Left hindlimb (tissue), 1 donor: ENCODE data around the gene GPM6B.

ENCODE experiments used
- DNase-seq: peaks from one replicate; pipeline ENCODE4 v3.0.0-alpha.2; 2018

Gene GPM6B, protein sequence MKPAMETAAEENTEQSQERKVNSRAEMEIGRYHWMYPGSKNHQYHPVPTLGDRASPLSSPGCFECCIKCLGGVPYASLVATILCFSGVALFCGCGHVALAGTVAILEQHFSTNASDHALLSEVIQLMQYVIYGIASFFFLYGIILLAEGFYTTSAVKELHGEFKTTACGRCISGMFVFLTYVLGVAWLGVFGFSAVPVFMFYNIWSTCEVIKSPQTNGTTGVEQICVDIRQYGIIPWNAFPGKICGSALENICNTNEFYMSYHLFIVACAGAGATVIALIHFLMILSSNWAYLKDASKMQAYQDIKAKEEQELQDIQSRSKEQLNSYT

GRCh38 chrX:13816643-13817627 lies at the start of gene GPM6B:
TSS of gene GPM6B (minus strand) at chrX:13817093. CDS start at chrX:13816904, 189 bp downstream.
- no peak for DNase-seq

GRCh38 chrX:13864264-13864663 lies 47.4 kb upstream of the GPM6B start:
- DNase-seq: no peak

GRCh38 chrX:13863324-13863723 lies 46.4 kb upstream of the GPM6B start:
- no peak for DNase-seq

DNA sequence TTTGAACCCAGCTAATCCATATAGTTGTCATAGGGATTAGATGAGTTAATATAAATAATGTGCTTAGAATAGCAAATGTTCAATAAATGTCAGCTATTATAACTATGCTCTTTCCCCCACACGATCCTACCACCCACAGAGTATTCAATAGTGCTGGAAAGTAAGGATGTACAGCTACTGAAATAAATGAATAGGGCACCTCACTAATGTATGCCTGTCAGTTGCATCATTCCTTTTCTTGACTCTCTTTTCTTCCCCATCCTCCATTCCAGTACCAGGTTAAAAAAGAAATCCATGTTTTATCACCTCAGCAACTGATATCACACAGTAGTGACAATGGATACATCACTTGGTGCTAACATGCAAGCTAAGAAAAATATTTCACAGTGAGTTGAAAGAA lies 42.8 kb upstream of the GPM6B start:
- DNase-seq: no peak

- no peak for DNase-seq
Observed at GRCh38 chrX:13857804-13858203, 40.9 kb upstream of the GPM6B start.

- no peak for DNase-seq
Observed at GRCh38 chrX:13855689-13856450, 39.0 kb upstream of the GPM6B start.

DNA sequence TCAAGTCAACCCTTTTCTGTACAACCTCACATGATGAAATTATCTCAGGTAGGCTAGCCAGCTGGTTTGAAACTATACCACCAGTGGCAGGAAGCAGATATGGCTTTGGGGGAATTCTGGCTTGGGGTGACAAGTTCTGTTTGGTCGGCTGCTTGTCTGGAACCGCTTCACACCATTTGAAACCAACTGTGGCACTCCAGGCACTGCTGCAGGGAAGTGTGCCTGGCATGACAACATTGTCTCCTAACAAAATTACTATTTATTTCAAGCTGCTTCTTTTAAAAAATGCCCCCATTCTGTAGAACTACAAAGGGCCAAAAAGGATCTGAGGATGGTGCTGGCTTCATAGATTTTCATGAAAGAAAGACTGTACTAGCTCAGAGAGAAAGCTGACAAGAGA lies 37.1 kb upstream of the GPM6B start:
- no peak for DNase-seq

- no peak for DNase-seq
Observed at GRCh38 chrX:13852001-13852695, 35.3 kb upstream of the GPM6B start.

DNA sequence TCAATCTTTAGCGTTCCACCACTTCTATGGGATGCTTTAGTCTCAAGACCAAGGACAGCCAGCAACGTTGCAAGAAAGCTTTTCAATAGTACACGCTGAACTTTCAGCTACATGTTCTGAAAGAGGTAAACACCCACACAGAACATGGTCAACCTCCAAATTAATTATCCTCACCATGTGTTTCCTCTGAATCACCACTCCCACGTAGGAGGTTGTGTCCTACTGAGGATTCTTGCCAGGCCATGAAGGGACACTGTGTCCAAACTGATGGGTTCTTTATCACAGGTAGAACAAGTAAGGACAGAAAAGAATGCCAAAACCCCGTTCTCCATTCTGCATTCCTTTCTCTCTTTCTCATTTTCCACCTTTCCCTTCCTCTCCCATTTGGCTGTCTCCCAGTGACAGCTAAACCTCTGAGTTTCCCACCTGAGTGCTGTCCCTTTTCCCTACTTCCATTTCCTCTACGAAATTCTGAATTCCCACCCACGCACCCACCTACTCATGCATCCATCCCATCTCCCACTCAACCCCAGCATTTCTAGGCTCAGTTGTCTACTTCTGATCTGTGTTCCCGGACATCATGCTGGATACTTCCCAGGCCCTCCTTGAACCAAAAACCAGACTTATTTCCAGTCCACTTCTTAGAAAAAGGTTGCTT lies 29.0 kb upstream of the GPM6B start:
- DNase-seq: no peak

DNA sequence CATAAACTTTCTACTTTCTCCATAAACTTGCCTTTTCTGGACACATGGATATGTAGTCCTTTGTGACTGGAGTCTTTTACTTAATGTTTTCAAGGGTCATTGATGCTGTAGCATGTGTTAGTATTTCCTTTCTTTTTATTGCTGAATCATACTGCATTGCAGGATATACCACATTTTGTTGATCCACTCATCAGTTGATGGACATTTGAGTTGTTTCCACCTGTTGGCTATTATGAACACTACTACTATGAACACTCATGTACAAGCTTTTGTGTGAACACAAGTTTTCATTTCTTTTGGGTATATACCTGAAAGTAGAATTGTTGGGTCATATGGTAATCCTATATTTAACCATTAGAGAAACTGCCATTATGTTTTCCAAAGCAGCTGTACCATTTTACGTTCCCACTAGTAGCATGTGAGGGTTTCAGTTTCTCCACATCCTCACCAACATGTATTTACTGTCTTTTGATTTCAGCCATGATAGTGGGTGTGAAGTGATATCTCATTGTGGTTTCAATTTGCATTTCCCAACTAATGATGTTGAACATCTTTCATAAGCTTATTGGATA lies 26.3 kb upstream of the GPM6B start:
- DNase-seq: no peak

DNA sequence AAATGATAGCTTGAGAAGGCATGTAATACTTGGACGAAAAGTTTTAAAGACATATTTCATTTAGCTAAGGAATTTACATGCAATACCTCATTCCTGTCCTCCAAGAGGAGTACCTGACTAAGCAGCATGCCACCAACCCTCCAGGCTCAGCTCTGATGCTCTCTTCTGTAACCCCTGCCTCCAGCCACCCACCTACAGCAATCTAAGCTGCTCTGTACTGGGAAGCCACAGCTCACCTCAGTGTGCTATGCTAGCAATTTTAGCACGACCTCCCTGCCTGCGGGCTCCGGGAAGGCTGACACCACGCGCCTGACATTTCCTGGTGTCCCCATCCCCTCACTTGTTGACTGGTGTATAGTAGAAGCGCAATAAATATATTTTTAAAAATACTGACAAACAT lies 23.2 kb upstream of the GPM6B start:
- DNase-seq: no peak

DNA sequence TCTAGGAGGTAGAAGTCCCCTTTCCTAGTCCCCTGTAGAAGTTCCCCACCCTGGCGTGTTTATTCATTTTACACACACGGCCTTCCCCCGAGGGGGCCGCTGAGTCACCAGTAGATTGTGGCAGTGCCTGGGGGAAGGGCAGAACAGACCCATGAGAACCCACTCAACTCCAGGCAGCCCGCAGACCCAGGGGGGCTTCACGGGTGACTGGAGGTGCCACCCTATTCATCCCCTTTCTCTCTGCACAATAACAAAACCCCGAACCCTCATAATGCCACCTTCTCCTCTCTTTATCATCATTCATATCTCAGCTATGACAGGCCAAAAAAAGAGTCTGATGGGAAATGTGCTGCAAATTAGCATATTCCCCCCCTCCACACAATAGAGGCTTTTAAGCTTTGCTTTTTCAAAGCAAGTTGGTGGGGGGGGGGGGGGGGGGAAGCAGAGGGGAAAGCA lies 20.4 kb upstream of the GPM6B start:
- no peak for DNase-seq

GRCh38 chrX:13836575-13836974 lies 19.7 kb upstream of the GPM6B start:
- no peak for DNase-seq

- DNase-seq: no peak
Observed at GRCh38 chrX:13835825-13836224, 18.9 kb upstream of the GPM6B start.

DNA sequence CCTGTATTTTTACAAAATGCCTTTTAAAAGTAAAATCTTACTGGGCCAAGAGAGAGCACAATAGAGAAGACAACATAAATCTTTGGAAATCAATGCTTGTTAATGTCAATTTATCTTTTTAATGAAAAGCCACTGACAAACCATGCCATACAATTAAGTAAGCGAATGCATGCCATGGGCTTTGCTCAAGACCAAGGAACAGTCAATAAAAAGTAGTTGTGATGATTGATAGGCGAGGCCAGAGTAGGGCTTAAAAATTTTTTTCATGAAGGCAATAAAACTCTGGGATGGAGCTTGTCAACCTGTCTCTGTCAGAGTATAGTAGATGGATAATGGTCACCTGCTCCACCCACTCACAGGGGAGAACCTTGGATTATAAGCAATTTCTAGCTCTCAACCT lies 17.5 kb upstream of the GPM6B start:
- DNase-seq: no peak

- no peak for DNase-seq
Observed at GRCh38 chrX:13829983-13830382, 13.1 kb upstream of the GPM6B start.

GRCh38 chrX:13828392-13828791 lies 11.5 kb upstream of the GPM6B start:
- DNase-seq: no peak

GRCh38 chrX:13827298-13828090 lies 10.6 kb upstream of the GPM6B start:
- no peak for DNase-seq

- DNase-seq: no peak
Observed at GRCh38 chrX:13826770-13827169, 9.9 kb upstream of the GPM6B start.

DNA sequence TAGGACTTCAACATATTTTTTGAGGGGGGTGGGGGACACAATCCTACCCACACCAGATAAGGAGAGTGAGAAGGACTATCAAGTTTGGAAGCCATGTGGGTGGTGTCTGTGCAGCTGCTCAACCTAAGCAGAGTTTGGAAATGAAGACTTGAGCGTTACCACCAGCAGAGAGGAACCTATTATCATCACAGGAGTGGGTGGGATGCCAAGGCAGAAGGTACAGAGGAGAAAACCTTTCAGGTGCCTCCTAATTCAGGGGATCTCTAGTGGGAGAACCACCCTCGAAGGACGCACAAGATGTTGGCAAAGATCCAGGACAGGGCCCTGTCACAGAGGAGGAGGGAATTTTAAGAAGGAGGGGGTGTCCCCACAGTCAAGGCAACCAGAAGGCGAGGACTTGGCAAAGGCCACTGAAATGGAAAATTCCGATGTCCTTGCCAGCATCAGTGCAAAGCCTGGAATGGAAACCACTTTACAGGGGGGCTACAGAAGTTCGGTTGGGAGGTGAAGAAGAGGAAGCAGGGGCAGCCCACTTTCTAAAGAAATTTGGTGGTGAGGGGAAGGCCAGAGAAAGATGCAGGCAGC lies 8.4 kb upstream of the GPM6B start:
- DNase-seq: no peak
